CD14-positive monocyte (primary cell): ENCODE data around the gene RAI2. TPM values are rescaled to one million over a fixed set of nuclear protein-coding genes. Genes with fewer than 3 reads are reported as not detected.

Experiments
- DNase-seq, 3 donors: peaks; one replicate each; pipeline ENCODE4 v3.0.0-alpha.2; 2011 to 2022
- H2AFZ ChIP-seq: 2 replicates; pipeline ENCODE4 v1.6.0; 2012; ENCODE audit warnings: mild to moderate bottlenecking, low read depth, low read length, inconsistent platforms; ENCODE audit not compliant: insufficient read depth, poor library complexity, severe bottlenecking
- H3K27ac ChIP-seq, 2 donors: 1 replicate in 1 of 2; 2 replicates in 1 of 2; pipeline ENCODE4 v1.5.1; 2012 to 2013; ENCODE audit warnings: low read length in 2 of 2, control low read depth in 1 of 2, inconsistent platforms in 1 of 2, low read depth in 1 of 2, mild to moderate bottlenecking in 1 of 2
- H3K27me3 ChIP-seq, 2 donors: one replicate each; pipeline versions ENCODE4 v1.6.0 to v1.6.1; 2011 to 2013; ENCODE audit warnings: low read length in 2 of 2; ENCODE audit not compliant: control insufficient read depth in 2 of 2, insufficient read depth in 2 of 2
- H3K36me3 ChIP-seq, 2 donors: replicated peaks in 1 of 2; 1 replicate in 1 of 2; 2 replicates in 1 of 2; pipeline versions ENCODE4 v1.5.1 to v1.6.1; 2012 to 2013; ENCODE audit warnings: low read length in 2 of 2, control low read depth in 1 of 2, inconsistent platforms in 1 of 2, mild to moderate bottlenecking in 1 of 2; ENCODE audit not compliant: insufficient read depth in 2 of 2, control insufficient read depth in 1 of 2
- H3K4me1 ChIP-seq, 2 donors: 1 replicate in 1 of 2; 2 replicates in 1 of 2; pipeline versions ENCODE4 v1.5.1 to v1.6.1; 2012 to 2013; ENCODE audit warnings: low read length in 2 of 2, control low read depth in 1 of 2, inconsistent platforms in 1 of 2, mild to moderate bottlenecking in 1 of 2, moderate library complexity in 1 of 2; ENCODE audit not compliant: insufficient read depth in 2 of 2, control insufficient read depth in 1 of 2
- H3K4me2 ChIP-seq: replicated peaks from 2 replicates; pipeline ENCODE3; 2012; ENCODE audit warnings: low read length, moderate library complexity, mild to moderate bottlenecking; ENCODE audit not compliant: poor library complexity, severe bottlenecking; ENCODE audit errors: extremely low read depth
- H3K4me3 ChIP-seq, 3 experiments: fragments of 200-600 bp in 1 of 3; sonication (generic) in 1 of 3; replicated peaks in 1 of 3; 1 replicate in 2 of 3; 2 replicates in 1 of 3; pipeline ENCODE4 v1.5.1; 2011 to 2013; ENCODE audit warnings: low read length in 3 of 3, mild to moderate bottlenecking in 3 of 3, control low read depth in 2 of 3, low read depth in 2 of 3, inconsistent platforms in 1 of 3, moderate library complexity in 1 of 3
- H3K79me2 ChIP-seq: 2 replicates; pipeline ENCODE4 v1.6.0; 2012; ENCODE audit warnings: mild to moderate bottlenecking, control low read depth, inconsistent platforms, low read length, moderate library complexity; ENCODE audit not compliant: insufficient read depth
- H3K9ac ChIP-seq: 2 replicates; pipeline ENCODE4 v1.6.0; 2017; ENCODE audit warnings: low read length, mild to moderate bottlenecking; ENCODE audit not compliant: insufficient read depth, poor library complexity, severe bottlenecking
- H3K9me3 ChIP-seq, 2 donors: replicated peaks in 1 of 2; 1 replicate in 1 of 2; 2 replicates in 1 of 2; pipeline versions ENCODE4 v1.5.1 to v1.6.1; 2012 to 2013; ENCODE audit warnings: low read length in 2 of 2, control low read depth in 1 of 2; ENCODE audit not compliant: control insufficient read depth in 1 of 2, insufficient read depth in 1 of 2
- H4K20me1 ChIP-seq: 2 replicates; pipeline ENCODE4 v1.6.0; 2012; ENCODE audit warnings: mild to moderate bottlenecking, low read length, control low read depth, moderate library complexity; ENCODE audit not compliant: insufficient read depth
- H3K27ac Mint-ChIP-seq, 7 donors: one replicate each; pipeline ENCODE4 v1.8.0; 2020; ENCODE audit warnings: mild to moderate bottlenecking in 7 of 7, mixed read lengths in 7 of 7, moderate library complexity in 6 of 7, inconsistent platforms in 2 of 7
- H3K27me3 Mint-ChIP-seq, 3 donors: one replicate each; pipeline ENCODE4 v1.8.0; 2021 to 2022; ENCODE audit warnings: low read depth in 3 of 3, mild to moderate bottlenecking in 3 of 3, mixed read lengths in 3 of 3, moderate library complexity in 3 of 3, inconsistent platforms in 1 of 3
- H3K36me3 Mint-ChIP-seq, 2 donors: one replicate each; pipeline ENCODE4 v1.8.0; 2020; ENCODE audit warnings: mixed read lengths in 2 of 2, inconsistent platforms in 1 of 2, mild to moderate bottlenecking in 1 of 2
- H3K4me1 Mint-ChIP-seq: one replicate; pipeline ENCODE4 v1.8.0; 2020; ENCODE audit warnings: mild to moderate bottlenecking, mixed read lengths
- H3K4me3 Mint-ChIP-seq, 2 donors: one replicate each; pipeline ENCODE4 v1.8.0; 2020; ENCODE audit warnings: mild to moderate bottlenecking in 2 of 2, mixed read lengths in 2 of 2, moderate library complexity in 1 of 2
- H3K9me3 Mint-ChIP-seq, 7 donors: one replicate each; pipeline ENCODE4 v1.8.0; 2020 to 2022; ENCODE audit warnings: mixed read lengths in 7 of 7, mild to moderate bottlenecking in 6 of 7, moderate library complexity in 6 of 7, inconsistent platforms in 2 of 7
- CTCF ChIP-seq: fragments of 200-600 bp; IDR thresholded peaks from one replicate; pipeline ENCODE4 v1.8.0; 2022; ENCODE audit warnings: antibody characterized with exemption, mild to moderate bottlenecking
- WGBS: methylation state at CpG from one replicate; pipeline ENCODE4 v1.1.5; 2013; ENCODE audit warnings: missing lambda C conversion rate; ENCODE audit not compliant: insufficient coverage; 5-methylcytosine and 5-hydroxymethylcytosine counted together
- intact Hi-C, 2 donors: fragments of 100-400 bp; cut with micrococcal nuclease; formaldehyde crosslinking; loops; one replicate each; pipeline versions ENCODE4 v1.15.0 to v1.15.1; 2023
- polyA plus RNA-seq, 3 donors: library from polyadenylated mRNA; depleted of rRNA in 1 of 3; unstranded in 2 of 3; stranded (reverse) in 1 of 3; fragments of 300-500 nt in 2 of 3; fragments of >200 nt in 1 of 3; fragmentation: Illumina TruSeq in 2 of 3; gene quantifications; 1 replicate in 2 of 3; 2 replicates in 1 of 3; pipeline ENCODE4 v1.2.3, GENCODE V29; 2012 to 2021

The RAI2 gene
- polyA plus RNA-seq, 3 donors = not detected

GRCh38 chrX:17779434-17779833, 81.7 kb downstream of the RAI2 start:
- Histone ChIP-seq H3K36me3 (no peaks in the 10 kb centered on the region), H3K9me3 (no peaks in the 10 kb centered on the region), H3K27me3 (no peaks in the 10 kb centered on the region), H3K4me2 (no peak overlapping the region), H2AFZ (no peak overlapping the region), H3K27ac (no peak overlapping the region), H4K20me1 (no peaks in the 10 kb centered on the region), H3K79me2 (no peaks in the 10 kb centered on the region), H3K9ac (no peak overlapping the region), H3K4me3 (no peak overlapping the region), H3K4me1 (peaks cover 3 to 4% of the 10 kb centered on the region in 2 donors)
- no peak overlapping the region for H3K27ac Mint-ChIP-seq
- no peak overlapping the region for H3K4me3 Mint-ChIP-seq
- peaks cover 0 to 2% (median 0%) of the 10 kb centered on the region in 3 donors for H3K27me3 Mint-ChIP-seq
- TF ChIP-seq CTCF = no peak
- intact Hi-C loops = no loop called here
- H3K36me3 Mint-ChIP-seq = no peaks in the 10 kb centered on the region
- no peak for DNase-seq
- peaks cover 0 to 7% (median 2%) of the 10 kb centered on the region in 7 donors for H3K9me3 Mint-ChIP-seq
- H3K4me1 Mint-ChIP-seq = peaks cover 26% of the 10 kb centered on the region
- WGBS = no CpG with 5 or more reads among the region's 4 CpGs

GRCh38 chrX:17778997-17779396, 82.1 kb downstream of the RAI2 start:
- Mint-ChIP-seq H3K4me3 (no peak overlapping the region), H3K4me1 (peaks cover 26% of the 10 kb centered on the region), H3K36me3 (no peaks in the 10 kb centered on the region), H3K27ac (no peak overlapping the region), H3K27me3 (peaks cover 0 to 2% (median 0%) of the 10 kb centered on the region in 3 donors), H3K9me3 (peaks cover 0 to 7% (median 2%) of the 10 kb centered on the region in 7 donors)
- Histone ChIP-seq H3K4me2 (no peak overlapping the region), H3K4me1 (peaks cover 3 to 4% of the 10 kb centered on the region in 2 donors), H4K20me1 (no peaks in the 10 kb centered on the region), H3K27ac (no peak overlapping the region), H3K9me3 (no peaks in the 10 kb centered on the region), H3K9ac (no peak overlapping the region), H3K27me3 (no peaks in the 10 kb centered on the region), H3K36me3 (no peaks in the 10 kb centered on the region), H2AFZ (no peak overlapping the region), H3K79me2 (no peaks in the 10 kb centered on the region), H3K4me3 (no peak overlapping the region)
- WGBS = no CpG with 5 or more reads among the region's 2 CpGs
- TF ChIP-seq CTCF = no peak
- DNase-seq = no peak
- intact Hi-C loops = no loop called here
